ENCODE results near the gene CLIP2.
"Not testable (repeated sequence)": the region's sequence is repeated elsewhere in the genome, so short reads cannot be mapped to it uniquely, and the experiment has no call there.

Gene CLIP2

GRCh38 chr7:74306730-74307469 lies 17.7 kb downstream of the CLIP2 start:
- TF ChIP-seq CTCF (IDR thresholded peaks at IDR 0.05; ENCODE audit: low read depth, low read length), result no peak
- Histone ChIP-seq H3K4me3 (ENCODE audit: low read depth, low read length) (peak overlapping the region; percentile 21), H3K36me3 (no peaks in the 10 kb centered on the region)

GRCh38 chr7:74307738-74308505 lies 18.7 kb downstream of the CLIP2 start:
- TF ChIP-seq CTCF (IDR thresholded peaks at IDR 0.05; ENCODE audit: low read depth, low read length), result no peak
- H3K4me3 ChIP-seq (ENCODE audit: low read depth, low read length), result no peak overlapping the region
- H3K36me3 ChIP-seq, result no peaks in the 10 kb centered on the region
- no peaks in the 10 kb centered on the region for H3K27me3 ChIP-seq
- H3K9me3 ChIP-seq, result no peaks in the 10 kb centered on the region
- DNase-seq, result peak; percentile 51
- peaks cover 5% of the 10 kb centered on the region; the same call in 1 of the 2 replicates for H3K4me1 ChIP-seq

More at GRCh38 chr7:74306730-74307469, 17.7 kb downstream of the CLIP2 start:
- H3K4me1 ChIP-seq, result peaks cover 5% of the 10 kb centered on the region; the same call in 1 of the 2 replicates
- peak; percentile 42 for DNase-seq
- no peaks in the 10 kb centered on the region for H3K9me3 ChIP-seq
- no peaks in the 10 kb centered on the region for H3K27me3 ChIP-seq

DNA sequence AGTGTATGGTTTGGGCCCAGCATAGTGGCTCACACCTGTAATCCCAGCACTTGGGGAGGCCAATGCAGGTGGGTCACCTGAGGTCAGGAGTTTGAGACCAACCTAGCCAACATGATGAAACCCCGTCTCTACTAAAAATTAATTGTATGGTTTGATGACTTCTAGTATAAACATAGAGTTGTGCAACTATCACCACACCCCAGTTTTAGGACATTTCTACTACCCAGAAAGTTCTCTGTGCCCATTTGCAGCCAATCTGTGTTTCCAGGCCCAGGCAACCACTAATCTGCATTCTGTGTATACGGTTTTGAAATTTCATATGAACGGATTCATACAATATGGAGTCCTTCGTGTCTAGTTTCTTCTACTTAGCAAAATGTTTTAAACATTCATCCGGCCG lies 20.0 kb downstream of the CLIP2 start:
- H3K9me3 ChIP-seq, result no peaks in the 10 kb centered on the region
- TF ChIP-seq CTCF (IDR thresholded peaks at IDR 0.05; ENCODE audit: low read depth, low read length), result no peak
- no peak overlapping the region for H3K4me3 ChIP-seq (ENCODE audit: low read depth, low read length)
- H3K4me1 ChIP-seq, result peaks cover 5% of the 10 kb centered on the region; the same call in 1 of the 2 replicates
- H3K36me3 ChIP-seq, result no peaks in the 10 kb centered on the region
- no peak for DNase-seq
- no peaks in the 10 kb centered on the region for H3K27me3 ChIP-seq

DNA sequence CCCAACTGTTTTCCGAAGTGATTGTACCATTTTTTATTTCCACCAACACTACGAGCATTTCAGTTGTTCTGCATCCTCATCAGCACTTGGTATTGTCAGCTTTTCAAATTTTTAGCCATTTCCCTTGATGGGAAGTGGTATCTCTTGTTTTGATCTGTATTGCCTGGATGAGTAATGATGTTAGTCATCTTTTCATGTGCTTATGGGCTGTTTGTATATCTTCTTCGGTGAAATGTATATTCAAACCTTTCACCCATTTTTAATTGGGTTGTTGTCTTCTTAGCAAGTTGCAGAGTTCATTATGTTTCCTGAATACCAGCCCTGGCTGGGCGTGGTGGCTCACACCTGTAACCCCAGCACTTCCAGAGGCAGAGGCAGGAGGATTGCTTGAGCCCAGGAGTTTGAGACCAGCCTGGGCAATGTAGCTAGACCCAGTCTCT lies 22.1 kb downstream of the CLIP2 start:
- Histone ChIP-seq H3K4me3 (ENCODE audit: low read depth, low read length) (no peak overlapping the region), H3K27me3 (no peaks in the 10 kb centered on the region), H3K36me3 (no peaks in the 10 kb centered on the region), H3K9me3 (no peaks in the 10 kb centered on the region), H3K4me1 (peaks cover 5% of the 10 kb centered on the region; the same call in 1 of the 2 replicates)
- DNase-seq, result no peak
- TF ChIP-seq CTCF (IDR thresholded peaks at IDR 0.05; ENCODE audit: low read depth, low read length), result no peak

DNA sequence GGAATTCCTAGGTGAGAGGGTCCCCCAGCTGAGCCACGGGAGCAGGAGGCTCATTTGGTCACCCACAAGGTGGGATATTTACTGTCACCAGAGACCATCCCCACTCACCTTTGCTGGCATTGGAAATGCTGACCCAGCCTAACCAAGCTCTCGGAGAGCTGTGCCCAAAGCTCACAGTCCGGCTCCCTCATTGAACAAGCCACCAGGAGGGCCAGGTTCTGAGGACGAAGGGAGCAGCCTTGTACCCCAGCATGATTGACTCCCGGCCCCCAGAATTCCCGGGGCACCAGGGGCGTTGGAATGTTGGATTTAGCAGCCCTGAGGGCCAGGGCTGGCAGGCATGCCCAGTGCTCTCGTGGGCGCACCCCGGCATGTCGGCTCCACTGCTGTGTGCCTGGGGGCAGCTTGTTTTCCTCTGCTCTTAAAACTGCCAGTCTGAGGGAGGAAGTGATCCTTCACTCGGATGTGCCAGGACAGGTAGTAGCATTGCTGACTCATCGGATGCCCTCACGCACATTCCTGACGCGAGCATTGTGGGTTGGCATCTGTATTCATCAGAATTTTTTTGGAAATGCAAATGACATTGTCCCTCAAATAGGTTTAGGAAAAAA lies 23.3 kb downstream of the CLIP2 start:
- DNase-seq, result no peak
- Histone ChIP-seq H3K4me3 (ENCODE audit: low read depth, low read length) (no peak overlapping the region), H3K27me3 (no peaks in the 10 kb centered on the region), H3K4me1 (no peaks in the 10 kb centered on the region), H3K36me3 (no peaks in the 10 kb centered on the region), H3K9me3 (no peaks in the 10 kb centered on the region)
- TF ChIP-seq CTCF (IDR thresholded peaks at IDR 0.05; ENCODE audit: low read depth, low read length), result no peak

DNA sequence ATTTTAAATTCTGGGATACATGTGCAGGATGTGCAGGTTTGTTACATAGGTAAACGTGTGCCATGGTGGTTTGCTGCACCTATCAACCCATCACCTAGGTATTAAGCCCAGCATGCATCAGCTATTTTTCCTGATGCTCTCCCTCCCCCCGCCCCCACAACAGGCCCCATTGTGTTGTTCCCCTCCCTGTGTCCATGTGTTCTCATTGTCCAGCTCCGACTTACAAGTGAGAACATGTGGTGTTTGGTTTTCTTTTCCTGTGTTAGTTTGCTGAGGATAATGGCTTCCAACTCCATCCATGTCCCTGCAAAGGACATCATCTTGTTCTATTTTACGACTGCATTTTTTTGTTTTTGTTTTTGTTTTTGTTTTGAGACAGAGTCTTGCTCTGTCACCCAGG lies 26.7 kb downstream of the CLIP2 start:
- H3K9me3 ChIP-seq; H3K4me1 ChIP-seq; H3K4me3 ChIP-seq (ENCODE audit: low read depth, low read length); H3K36me3 ChIP-seq; H3K27me3 ChIP-seq; DNase-seq: not testable (repeated sequence)
